Panc1 (cell line): ENCODE measurements around the gene TNFRSF11A. TPM values are rescaled to one million over a fixed set of nuclear protein-coding genes. Genes with fewer than 3 reads are reported as not detected.

Experiments used
- ATAC-seq: fragments of 200-7000 bp; cut with Tn5 transposase; 2 replicates; pipeline ENCODE4 v1.9.1; 2020; ENCODE audit warnings: mild to moderate bottlenecking, moderate library complexity
- BruUV-seq: library from RNA; stranded (reverse); fragments of 400-500 nt; replicated peaks from 2 replicates; lab custom pipeline; 2021; lab: Mats Ljungman, UMichigan
- CTCF ChIA-PET: fragments of 300-600 bp; sonication (Branson Sonifier 250); formaldehyde crosslinking; loops from one replicate; lab custom pipeline; 2022; ENCODE audit warnings: antibody characterized with exemption; lab: Charles Lee
- POLR2A ChIA-PET: fragments of 300-600 bp; sonication (Branson Sonifier 250); formaldehyde crosslinking; loops from one replicate; lab custom pipeline; 2022; ENCODE audit warnings: antibody characterized with exemption; lab: Charles Lee
- DNase-seq: peaks from one replicate; pipeline ENCODE4 v3.0.0-alpha.2; 2010; ENCODE audit warnings: low read depth, low spot score
- H3K27ac ChIP-seq: 2 replicates; pipeline ENCODE4 v1.5.1; 2011; ENCODE audit warnings: mild to moderate bottlenecking, low read length, inconsistent platforms
- H3K27me3 ChIP-seq: fragments of 200-500 bp; sonication (Bioruptor generic); 2 replicates; pipeline ENCODE4 v1.6.0; 2014; ENCODE audit warnings: low read length, inconsistent platforms; ENCODE audit not compliant: control insufficient read depth, insufficient read depth
- H3K36me3 ChIP-seq: fragments of 200-500 bp; sonication (Bioruptor generic); 2 replicates; pipeline ENCODE4 v1.5.1; 2014; ENCODE audit warnings: inconsistent platforms, mild to moderate bottlenecking, low read length, moderate library complexity; ENCODE audit not compliant: control insufficient read depth, insufficient read depth
- H3K4me1 ChIP-seq: 2 replicates; pipeline ENCODE4 v1.5.1; 2011; ENCODE audit warnings: inconsistent platforms, mild to moderate bottlenecking, low read length, moderate library complexity; ENCODE audit not compliant: control insufficient read depth, insufficient read depth
- H3K4me3 ChIP-seq, 2 experiments: 2 replicates each; pipeline ENCODE4 v1.5.1; 2011 to 2012; ENCODE audit warnings: low read depth in 2 of 2, low read length in 2 of 2, mild to moderate bottlenecking in 2 of 2, inconsistent platforms in 1 of 2, moderate library complexity in 1 of 2
- H3K9me3 ChIP-seq: fragments of 200-500 bp; sonication (Bioruptor generic); 2 replicates; pipeline ENCODE4 v1.5.1; 2014; ENCODE audit warnings: low read depth, mild to moderate bottlenecking, inconsistent platforms, low read length, moderate library complexity; ENCODE audit not compliant: control insufficient read depth, insufficient read depth
- POLR2AphosphoS5 ChIP-seq: IDR thresholded peaks from 2 replicates; pipeline ENCODE4 v1.6.1; 2012; ENCODE audit warnings: mild to moderate bottlenecking, low read depth, low read length, moderate library complexity
- SIN3A ChIP-seq: IDR thresholded peaks from 2 replicates; pipeline ENCODE4 v1.6.1; 2012; ENCODE audit warnings: low read depth, mild to moderate bottlenecking, low read length, moderate library complexity, borderline replicate concordance; ENCODE audit not compliant: insufficient read depth
- TCF7L2 ChIP-seq: IDR thresholded peaks from 2 replicates; pipeline ENCODE4 v1.6.1; 2011; ENCODE audit warnings: mild to moderate bottlenecking, low read depth, low read length, inconsistent platforms
- in situ Hi-C: cut with HindIII; loops from 2 replicates; pipeline ENCODE4 v1.10.0; 2016; ENCODE audit warnings: low sequenced_read_pairs, low pct_unique_long_range_greater_than_20kb
- intact Hi-C: fragments of 100-400 bp; cut with micrococcal nuclease; formaldehyde crosslinking; loops from one replicate; pipeline ENCODE4 v1.10.0; 2022; ENCODE audit not compliant: unreplicated experiment
- total RNA-seq: library from RNA; stranded (reverse); gene quantifications from one replicate; pipeline ENCODE4 v1.2.1, GENCODE V29; 2021; ENCODE audit not compliant: unreplicated experiment
- TF ChIP-seq, protein P1 (sequence below): fragments of 450-650 bp; IDR thresholded peaks from 2 replicates; pipeline ENCODE4 v1.5.1; 2017; ENCODE audit warnings: mild to moderate bottlenecking
- TF ChIP-seq, protein P2 (sequence below), 2 experiments: IDR thresholded peaks; 2 replicates each; pipeline ENCODE4 v1.6.1; 2011 to 2012; ENCODE audit warnings: low read depth in 2 of 2, control low read depth in 1 of 2, low read length in 1 of 2, mild to moderate bottlenecking in 1 of 2, moderate library complexity in 1 of 2; ENCODE audit not compliant: insufficient read depth in 1 of 2

The TNFRSF11A gene
- total RNA-seq, 1 experiment from 2014 or later: 14.1 TPM

DNA sequence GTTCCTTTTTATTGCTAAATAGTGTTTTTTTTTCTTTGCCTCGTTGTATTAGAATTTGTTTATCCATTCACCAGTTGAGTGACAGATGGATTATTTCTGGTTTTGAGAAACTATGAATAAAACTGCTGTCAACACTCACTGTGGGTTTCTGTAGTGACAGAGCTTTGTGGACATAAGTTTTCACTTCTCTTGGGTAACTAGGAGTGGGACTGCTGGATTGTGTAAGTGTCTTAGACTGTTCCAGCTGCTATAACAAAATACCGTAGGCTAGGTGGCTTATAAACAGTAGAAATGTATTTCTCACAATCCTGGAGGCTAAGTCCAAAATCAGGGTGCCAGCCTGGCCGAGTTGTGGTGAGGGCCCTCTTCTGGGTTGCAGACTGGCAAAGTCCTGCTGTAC lies 71.9 kb downstream of the TNFRSF11A start:
- no peak for TF ChIP-seq TCF7L2
- TF ChIP-seq, protein P1, sequence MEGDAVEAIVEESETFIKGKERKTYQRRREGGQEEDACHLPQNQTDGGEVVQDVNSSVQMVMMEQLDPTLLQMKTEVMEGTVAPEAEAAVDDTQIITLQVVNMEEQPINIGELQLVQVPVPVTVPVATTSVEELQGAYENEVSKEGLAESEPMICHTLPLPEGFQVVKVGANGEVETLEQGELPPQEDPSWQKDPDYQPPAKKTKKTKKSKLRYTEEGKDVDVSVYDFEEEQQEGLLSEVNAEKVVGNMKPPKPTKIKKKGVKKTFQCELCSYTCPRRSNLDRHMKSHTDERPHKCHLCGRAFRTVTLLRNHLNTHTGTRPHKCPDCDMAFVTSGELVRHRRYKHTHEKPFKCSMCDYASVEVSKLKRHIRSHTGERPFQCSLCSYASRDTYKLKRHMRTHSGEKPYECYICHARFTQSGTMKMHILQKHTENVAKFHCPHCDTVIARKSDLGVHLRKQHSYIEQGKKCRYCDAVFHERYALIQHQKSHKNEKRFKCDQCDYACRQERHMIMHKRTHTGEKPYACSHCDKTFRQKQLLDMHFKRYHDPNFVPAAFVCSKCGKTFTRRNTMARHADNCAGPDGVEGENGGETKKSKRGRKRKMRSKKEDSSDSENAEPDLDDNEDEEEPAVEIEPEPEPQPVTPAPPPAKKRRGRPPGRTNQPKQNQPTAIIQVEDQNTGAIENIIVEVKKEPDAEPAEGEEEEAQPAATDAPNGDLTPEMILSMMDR: no peak
- no peak for TF ChIP-seq POLR2AphosphoS5
- TF ChIP-seq, protein P2, sequence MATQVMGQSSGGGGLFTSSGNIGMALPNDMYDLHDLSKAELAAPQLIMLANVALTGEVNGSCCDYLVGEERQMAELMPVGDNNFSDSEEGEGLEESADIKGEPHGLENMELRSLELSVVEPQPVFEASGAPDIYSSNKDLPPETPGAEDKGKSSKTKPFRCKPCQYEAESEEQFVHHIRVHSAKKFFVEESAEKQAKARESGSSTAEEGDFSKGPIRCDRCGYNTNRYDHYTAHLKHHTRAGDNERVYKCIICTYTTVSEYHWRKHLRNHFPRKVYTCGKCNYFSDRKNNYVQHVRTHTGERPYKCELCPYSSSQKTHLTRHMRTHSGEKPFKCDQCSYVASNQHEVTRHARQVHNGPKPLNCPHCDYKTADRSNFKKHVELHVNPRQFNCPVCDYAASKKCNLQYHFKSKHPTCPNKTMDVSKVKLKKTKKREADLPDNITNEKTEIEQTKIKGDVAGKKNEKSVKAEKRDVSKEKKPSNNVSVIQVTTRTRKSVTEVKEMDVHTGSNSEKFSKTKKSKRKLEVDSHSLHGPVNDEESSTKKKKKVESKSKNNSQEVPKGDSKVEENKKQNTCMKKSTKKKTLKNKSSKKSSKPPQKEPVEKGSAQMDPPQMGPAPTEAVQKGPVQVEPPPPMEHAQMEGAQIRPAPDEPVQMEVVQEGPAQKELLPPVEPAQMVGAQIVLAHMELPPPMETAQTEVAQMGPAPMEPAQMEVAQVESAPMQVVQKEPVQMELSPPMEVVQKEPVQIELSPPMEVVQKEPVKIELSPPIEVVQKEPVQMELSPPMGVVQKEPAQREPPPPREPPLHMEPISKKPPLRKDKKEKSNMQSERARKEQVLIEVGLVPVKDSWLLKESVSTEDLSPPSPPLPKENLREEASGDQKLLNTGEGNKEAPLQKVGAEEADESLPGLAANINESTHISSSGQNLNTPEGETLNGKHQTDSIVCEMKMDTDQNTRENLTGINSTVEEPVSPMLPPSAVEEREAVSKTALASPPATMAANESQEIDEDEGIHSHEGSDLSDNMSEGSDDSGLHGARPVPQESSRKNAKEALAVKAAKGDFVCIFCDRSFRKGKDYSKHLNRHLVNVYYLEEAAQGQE (IDR thresholded peaks at IDR 0.05; ENCODE audit: insufficient read depth in 1 of 2, low read depth in 2 of 2, low read length in 1 of 2): no peak
- no peak for TF ChIP-seq SIN3A
- H3K4me1 ChIP-seq: peaks cover 2% of the 10 kb centered on the region; the same call in 1 of the 2 replicates
- no peaks in the 10 kb centered on the region for H3K36me3 ChIP-seq
- H3K9me3 ChIP-seq: no peaks in the 10 kb centered on the region
- ChIA-PET POLR2A (no interaction called here), CTCF (no interaction called here)
- in situ Hi-C loops (no loop called here), intact Hi-C loops (no loop called here)
- ATAC-seq: no peak
- DNase-seq: no peak
- no peak overlapping the region for H3K27ac ChIP-seq
- BruUV-seq: no TSS peak
- no peak overlapping the region for H3K4me3 ChIP-seq
- H3K27me3 ChIP-seq: no peaks in the 10 kb centered on the region

DNA sequence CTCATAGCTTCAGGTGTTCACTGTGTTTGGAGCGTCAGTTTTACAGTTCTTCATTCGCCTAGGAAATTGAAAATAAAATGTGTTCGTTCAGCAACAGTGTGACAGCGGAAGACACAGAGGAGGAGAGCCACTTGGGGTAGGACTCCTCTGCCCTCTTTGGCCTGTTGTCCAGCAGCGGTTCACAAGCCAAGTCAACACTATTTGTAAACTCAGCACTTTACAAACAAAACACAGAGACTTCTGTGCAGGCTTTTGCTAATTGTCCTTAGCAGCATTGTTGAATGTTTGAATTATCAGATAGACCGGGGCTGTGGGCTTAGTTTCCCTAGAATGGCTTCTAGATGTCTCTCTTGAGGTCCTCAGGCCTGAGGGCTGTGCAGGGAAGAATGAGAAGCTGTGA lies 73.2 kb downstream of the TNFRSF11A start:
- intact Hi-C loops (no loop called here), in situ Hi-C loops (no loop called here)
- Histone ChIP-seq H3K9me3 (no peaks in the 10 kb centered on the region), H3K4me1 (peaks cover 2% of the 10 kb centered on the region; the same call in 1 of the 2 replicates), H3K4me3 (no peak overlapping the region), H3K27ac (no peak overlapping the region), H3K36me3 (no peaks in the 10 kb centered on the region), H3K27me3 (no peaks in the 10 kb centered on the region)
- ATAC-seq (no peak), DNase-seq (no peak)
- BruUV-seq: no TSS peak
- TF ChIP-seq SIN3A (no peak), TCF7L2 (no peak), POLR2AphosphoS5 (no peak)
- TF ChIP-seq, protein P1: no peak
- TF ChIP-seq, protein P2 (IDR thresholded peaks at IDR 0.05; ENCODE audit: insufficient read depth in 1 of 2, low read depth in 2 of 2, low read length in 1 of 2): no peak
- ChIA-PET POLR2A (no interaction called here), CTCF (no interaction called here)
